GM19372 (cell line): ENCODE data around the gene GNG3.
"Not testable (repeated sequence)": the region's sequence is repeated elsewhere in the genome, so short reads cannot be mapped to it uniquely, and the experiment has no call there.

ENCODE experiments used
- ATAC-seq: cut with Tn5 transposase; IDR thresholded peaks from one replicate; pipeline ENCODE4 v1.9.1; 2021; ENCODE audit warnings: mild to moderate bottlenecking, low read depth, moderate library complexity; ENCODE audit not compliant: unreplicated experiment

Gene GNG3

GRCh38 chr11:62716206-62716605 lies 8.7 kb downstream of the GNG3 start:
- no peak for ATAC-seq

DNA sequence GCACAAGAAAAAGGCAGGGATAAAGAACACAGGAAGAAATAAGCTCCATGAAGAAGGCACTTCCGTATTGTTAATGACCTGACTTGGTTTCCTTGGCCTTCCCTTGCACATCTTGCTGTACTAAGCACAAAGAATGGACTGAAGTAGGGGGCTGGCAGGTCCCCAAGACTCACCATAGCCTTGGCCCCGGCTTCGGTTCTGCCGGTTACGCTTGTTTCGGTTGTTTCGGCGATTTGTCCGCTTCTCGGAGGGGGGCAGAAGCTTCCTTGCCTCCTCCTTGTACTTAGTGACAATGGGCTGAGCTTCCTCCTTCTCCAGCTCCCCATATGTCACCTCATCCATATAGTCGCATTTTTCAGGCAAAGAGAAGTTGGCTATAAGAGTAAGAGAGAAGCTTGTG lies 9.3 kb downstream of the GNG3 start:
- ATAC-seq, result no peak

DNA sequence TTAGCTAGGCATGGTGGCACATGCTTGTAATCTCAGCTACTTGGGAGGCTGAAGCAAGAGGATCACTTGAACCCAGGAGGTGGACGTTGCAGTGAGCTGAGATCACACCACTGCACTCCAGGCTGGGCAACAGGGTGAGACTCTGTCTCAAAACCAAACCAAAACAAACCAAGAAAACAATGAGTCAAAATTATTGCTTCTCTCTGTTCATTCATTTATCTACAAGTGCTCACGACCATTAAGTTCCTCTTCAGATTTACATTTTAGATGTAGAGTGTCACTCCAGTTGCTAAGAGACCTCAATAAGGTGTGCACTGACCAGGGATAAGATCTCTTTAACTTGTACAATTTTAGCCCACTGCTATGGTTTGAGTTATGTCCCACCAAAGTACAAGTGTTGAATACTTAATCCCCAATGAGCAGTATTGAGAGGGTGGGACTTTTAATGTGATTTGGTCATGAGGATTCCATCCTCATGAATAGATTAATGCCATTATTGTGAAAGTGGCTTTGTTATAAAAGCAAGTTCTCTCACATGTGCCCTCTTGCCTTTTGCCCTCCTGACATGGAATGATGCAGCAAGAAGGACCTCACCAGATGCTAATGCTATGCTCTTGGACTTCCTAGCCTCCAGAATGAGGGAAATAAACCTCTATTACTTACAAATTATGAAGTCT lies 12.0 kb downstream of the GNG3 start:
- ATAC-seq, result no peak

- ATAC-seq, result no peak
Measured at GRCh38 chr11:62721994-62722393, 14.5 kb downstream of the GNG3 start.

- no peak for ATAC-seq
Measured at GRCh38 chr11:62724171-62724570, 16.7 kb downstream of the GNG3 start.

GRCh38 chr11:62725646-62726045 lies 18.2 kb downstream of the GNG3 start:
- no peak for ATAC-seq

DNA sequence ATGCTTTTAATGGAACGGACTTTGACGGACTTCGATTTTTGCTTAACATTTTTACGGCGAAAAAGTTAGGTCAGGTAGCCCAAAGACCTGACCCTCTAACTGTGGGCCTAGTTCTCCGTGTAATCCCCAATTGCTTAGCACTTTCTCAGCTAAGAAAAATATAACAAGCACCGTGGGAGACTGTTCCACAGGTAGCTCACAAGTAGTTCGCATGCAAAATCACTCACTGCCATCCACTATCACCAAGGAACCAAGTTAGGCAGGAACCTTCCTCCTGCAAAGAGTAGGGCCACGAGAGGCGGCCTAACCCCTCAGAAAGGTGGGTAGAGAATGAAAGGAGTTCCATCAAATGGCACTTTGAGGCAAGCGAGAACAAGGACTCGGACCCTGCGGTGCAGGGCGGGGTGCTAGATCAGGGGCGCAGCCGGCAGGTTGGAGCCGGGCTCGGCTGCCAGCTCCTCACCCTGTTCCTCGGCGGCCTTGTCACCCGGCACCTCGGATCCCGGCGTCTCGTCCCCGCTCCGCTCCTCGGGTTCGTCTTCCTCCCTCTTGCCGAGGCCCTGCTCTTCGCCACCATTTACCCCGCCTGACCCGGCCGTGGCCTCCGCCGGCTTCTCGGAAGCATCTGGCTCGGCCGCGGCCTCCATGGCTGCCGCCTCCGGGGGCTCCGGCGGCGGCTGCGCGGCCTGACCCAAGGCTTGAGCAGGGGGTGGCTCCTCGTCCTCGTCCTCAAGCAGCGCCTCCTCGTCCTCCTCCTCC lies 18.9 kb downstream of the GNG3 start:
- ATAC-seq, result peak; percentile 2

- ATAC-seq, result no peak
Measured at GRCh38 chr11:62726915-62727164, 19.4 kb downstream of the GNG3 start.

- ATAC-seq, result peak; percentile 64
Measured at GRCh38 chr11:62727165-62727871, 19.8 kb downstream of the GNG3 start, which contains the start of gene HNRNPUL2. TSS of gene HNRNPUL2 (minus strand) at chr11:62727457. CDS start at chr11:62727156, 301 bp downstream.

DNA sequence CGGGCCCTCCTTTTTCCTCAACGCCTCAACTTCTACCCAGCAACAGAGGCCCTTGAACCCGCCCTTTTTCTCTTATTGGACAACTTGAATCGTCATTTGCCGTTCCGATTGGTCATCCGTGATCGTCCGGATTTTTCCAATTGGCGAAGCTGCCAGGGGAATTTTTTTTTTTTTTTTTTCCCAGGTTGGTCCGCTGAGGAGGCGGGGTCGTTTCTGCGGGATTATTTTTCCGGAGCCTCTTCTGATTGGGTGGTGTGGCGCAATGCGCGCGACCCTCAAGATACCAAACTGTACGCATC lies 20.3 kb downstream of the GNG3 start:
- peak; percentile 46 for ATAC-seq

GRCh38 chr11:62728171-62728988 lies 20.9 kb downstream of the GNG3 start, which contains the start of gene TTC9C:
TSS of gene TTC9C (plus strand) at chr11:62728486. CDS start at chr11:62728849, 363 bp downstream.
- ATAC-seq, result peak; percentile 4

DNA sequence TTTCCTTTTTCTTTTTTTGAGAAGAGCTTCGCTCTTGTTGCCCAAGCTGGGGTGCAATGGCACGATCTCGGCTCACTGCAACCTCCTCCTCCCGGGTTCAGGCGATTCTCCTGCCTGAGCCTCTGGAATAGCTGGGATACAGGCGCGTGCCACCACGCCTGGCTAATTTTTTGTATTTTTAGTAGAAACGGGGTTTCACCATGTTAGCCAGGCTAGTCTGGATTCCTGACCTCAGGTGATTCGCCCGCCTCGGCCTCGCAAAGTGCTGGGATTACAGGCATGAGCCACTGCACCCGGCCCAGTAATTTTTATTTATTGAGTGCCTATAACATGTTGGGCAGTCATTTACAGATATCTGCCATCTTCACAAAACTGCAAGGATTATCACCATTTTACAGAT lies 22.6 kb downstream of the GNG3 start:
- ATAC-seq, result not testable (repeated sequence)

GRCh38 chr11:62732830-62733229 lies 25.4 kb downstream of the GNG3 start:
- ATAC-seq, result no peak

- ATAC-seq, result no peak
Measured at GRCh38 chr11:62737196-62737595, 29.7 kb downstream of the GNG3 start.

GRCh38 chr11:62747475-62748160 lies 40.1 kb downstream of the GNG3 start:
- no peak for ATAC-seq

- not testable (repeated sequence) for ATAC-seq
Measured at GRCh38 chr11:62749931-62750330, 42.5 kb downstream of the GNG3 start.

DNA sequence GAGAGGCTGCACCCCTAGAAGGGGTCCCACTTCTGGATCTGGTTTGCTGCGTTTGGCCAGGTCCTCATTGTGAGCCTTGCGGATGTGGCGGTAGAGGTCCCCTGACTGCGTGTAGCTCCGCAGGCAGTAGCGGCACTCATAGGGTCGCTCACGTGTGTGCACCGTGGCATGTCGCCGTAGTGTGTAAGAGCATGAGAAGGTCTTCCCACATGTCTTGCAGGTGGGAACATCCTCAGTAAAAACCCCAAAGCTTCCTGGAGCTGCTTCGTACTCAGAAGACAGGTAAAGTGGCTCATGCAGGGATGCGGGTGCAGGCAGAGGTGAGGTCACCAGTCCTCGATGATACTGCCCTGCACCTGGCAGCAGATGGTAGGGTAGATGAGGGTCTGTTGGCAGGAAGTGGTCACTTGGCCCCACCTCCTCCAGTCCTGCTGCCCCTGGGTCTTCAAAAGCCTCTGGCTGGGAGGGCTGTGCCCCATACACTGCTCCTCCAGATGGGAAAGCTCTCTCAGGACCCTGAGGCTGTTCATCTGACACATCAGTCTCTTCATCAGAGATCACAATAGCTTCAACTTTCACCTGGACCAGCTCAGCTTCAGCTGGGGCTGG lies 44.8 kb downstream of the GNG3 start:
- no peak for ATAC-seq

- ATAC-seq, result no peak
Measured at GRCh38 chr11:62752994-62753735, 45.7 kb downstream of the GNG3 start.
